A549 (cell line): ENCODE measurements around the gene CAPN14. TPM values are rescaled to one million over a fixed set of nuclear protein-coding genes. Genes with fewer than 3 reads are reported as not detected.
A peak's percentile ranks its signal among the peaks of the same experiment; 100 is the strongest.

Experiments used
- ATAC-seq, 2 experiments: fragments of 200-7000 bp in 1 of 2; fragments of >200 bp in 1 of 2; cut with Nextera tagmentation in 1 of 2; cut with Tn5 transposase in 1 of 2; 3 replicates each; pipeline versions ENCODE4 v1.8.0 to v1.9.1; 2018 to 2020; ENCODE audit warnings: mild to moderate bottlenecking in 1 of 2, moderate library complexity in 1 of 2
- CTCF ChIA-PET: fragments of 300-600 bp; sonication (Branson Sonifier 250); formaldehyde crosslinking; extraction: SDS; loops from one replicate; lab custom pipeline; 2021; ENCODE audit warnings: antibody characterized with exemption, inconsistent platforms; lab: Yijun Ruan, JAX
- POLR2A ChIA-PET: fragments of 350-600 bp; formaldehyde crosslinking; extraction: SDS; loops from one replicate; lab custom pipeline; 2021; ENCODE audit warnings: antibody characterized with exemption, inconsistent platforms; lab: Yijun Ruan, JAX
- DNase-seq, 2 experiments: peaks; one replicate each; pipeline versions ENCODE4 v3.0.0 to v3.0.0-alpha.2; 2011 to 2016; ENCODE audit warnings: low read depth in 1 of 2, low spot score in 1 of 2
- FAIRE-seq: peaks from 2 replicates; lab custom pipeline; 2011; peaks lifted over from hg19 to GRCh38; lab: Jason Lieb, UNC
- H3K27ac ChIP-seq, 2 experiments: fragments of >200 bp; sonication (Bioruptor Twin); formaldehyde crosslinking; 3 replicates each; pipeline ENCODE4 v1.5.1; 2016 to 2017
- H3K4me1 ChIP-seq: fragments of >200 bp; sonication (Bioruptor Twin); formaldehyde crosslinking; 3 replicates; pipeline ENCODE4 v1.6.1; 2016
- H3K4me2 ChIP-seq: fragments of >200 bp; sonication (Bioruptor Twin); formaldehyde crosslinking; 3 replicates; pipeline ENCODE4 v1.6.1; 2016
- H3K4me3 ChIP-seq: fragments of >200 bp; sonication (Bioruptor Twin); formaldehyde crosslinking; 3 replicates; pipeline ENCODE4 v1.5.1; 2016
- H3K9me3 ChIP-seq: fragments of >200 bp; sonication (Bioruptor Twin); formaldehyde crosslinking; 3 replicates; pipeline ENCODE4 v1.6.1; 2016
- BCL3 ChIP-seq: fragments of >200 bp; sonication (Bioruptor Twin); formaldehyde crosslinking; IDR thresholded peaks from 3 replicates; pipeline ENCODE4 v1.6.1; 2016
- BHLHE40 ChIP-seq: IDR thresholded peaks from 2 replicates; pipeline ENCODE4 v1.6.1; 2012; ENCODE audit warnings: low read depth, low read length, inconsistent platforms
- CHD4 ChIP-seq: fragments of 200-600 bp; sonication (generic); IDR thresholded peaks from 2 replicates; pipeline ENCODE4 v1.6.1; 2016; ENCODE audit warnings: antibody characterized with exemption, mild to moderate bottlenecking, borderline replicate concordance
- EHF ChIP-seq: fragments of 250-450 bp; sonication (Bioruptor Pico); IDR thresholded peaks from 2 replicates; pipeline ENCODE4 v1.5.0; 2020; ENCODE audit warnings: mild to moderate bottlenecking
- EHMT2 ChIP-seq: fragments of 200-600 bp; sonication (generic); IDR thresholded peaks from 2 replicates; pipeline ENCODE4 v1.6.1; 2016; ENCODE audit warnings: antibody characterized with exemption, low read depth, mild to moderate bottlenecking, moderate library complexity
- EP300 ChIP-seq, 2 experiments: fragments of >200 bp; sonication (Bioruptor Twin); formaldehyde crosslinking; IDR thresholded peaks; 2 replicates in 1 of 2; 3 replicates in 1 of 2; pipeline ENCODE4 v1.6.1; 2016 to 2017
- FOXS1 ChIP-seq: fragments of 250-450 bp; sonication (Bioruptor Pico); IDR thresholded peaks from 2 replicates; pipeline ENCODE4 v1.5.0; 2020; ENCODE audit warnings: mild to moderate bottlenecking, moderate library complexity
- HMGXB4 ChIP-seq: fragments of 250-450 bp; sonication (Bioruptor Pico); IDR thresholded peaks from 2 replicates; pipeline ENCODE4 v1.5.0; 2021; ENCODE audit warnings: mild to moderate bottlenecking, moderate library complexity, borderline replicate concordance
- JUNB ChIP-seq: fragments of >200 bp; sonication (Bioruptor Twin); formaldehyde crosslinking; IDR thresholded peaks from 2 replicates; pipeline ENCODE4 v1.6.1; 2016
- MAFK ChIP-seq: fragments of 450-650 bp; IDR thresholded peaks from 2 replicates; pipeline ENCODE4 v1.6.1; 2014; ENCODE audit not compliant: partially characterized antibody
- MYC ChIP-seq: IDR thresholded peaks from 2 replicates; pipeline ENCODE4 v1.6.1; 2012; ENCODE audit warnings: mild to moderate bottlenecking, inconsistent platforms, low read length, improper control_type of control experiment, borderline replicate concordance
- NPAS2 ChIP-seq: fragments of 250-450 bp; sonication (Bioruptor Pico); IDR thresholded peaks from 2 replicates; pipeline ENCODE4 v1.8.0; 2022; ENCODE audit warnings: mild to moderate bottlenecking, moderate library complexity, borderline replicate concordance
- NR3C1 ChIP-seq: fragments of >200 bp; sonication (Bioruptor Twin); formaldehyde crosslinking; IDR thresholded peaks from 3 replicates; pipeline ENCODE4 v1.6.1; 2017
- PHF8 ChIP-seq: fragments of 200-600 bp; sonication (generic); IDR thresholded peaks from 2 replicates; pipeline ENCODE4 v1.6.1; 2016; ENCODE audit warnings: low read depth, mild to moderate bottlenecking, antibody characterized with exemption, moderate library complexity, borderline replicate concordance
- POLR2AphosphoS2 ChIP-seq: conservative IDR thresholded peaks from 2 replicates; pipeline ENCODE4 v1.6.1; 2012; ENCODE audit warnings: low read length, improper control_type of control experiment, inconsistent platforms
- RCOR1 ChIP-seq: fragments of 150-350 bp; IDR thresholded peaks from 2 replicates; pipeline ENCODE4 v1.6.1; 2014; ENCODE audit warnings: antibody characterized with exemption, low read length, low read depth
- RNF2 ChIP-seq: fragments of 200-600 bp; sonication (generic); IDR thresholded peaks from 2 replicates; pipeline ENCODE4 v1.6.1; 2016; ENCODE audit warnings: low read depth, mild to moderate bottlenecking, antibody characterized with exemption, moderate library complexity, borderline replicate concordance
- SREBF2 ChIP-seq: fragments of 450-650 bp; IDR thresholded peaks from 2 replicates; pipeline ENCODE4 v1.6.1; 2014; ENCODE audit warnings: mild to moderate bottlenecking, moderate library complexity
- TFCP2L1 ChIP-seq: fragments of 250-450 bp; sonication (Bioruptor Pico); IDR thresholded peaks from 2 replicates; pipeline ENCODE4 v1.5.0; 2021; ENCODE audit warnings: mild to moderate bottlenecking
- ZNF302 ChIP-seq: fragments of 250-450 bp; sonication (Bioruptor Pico); IDR thresholded peaks from 2 replicates; pipeline ENCODE4 v1.9.0; 2021; ENCODE audit warnings: inconsistent platforms, mild to moderate bottlenecking, moderate library complexity
- WGBS: methylation state at CpG from one replicate; pipeline ENCODE4 v1.1.6; 2017; ENCODE audit errors: missing lambda C conversion rate; 5-methylcytosine and 5-hydroxymethylcytosine counted together
- polyA plus RNA-seq, 4 experiments: library from polyadenylated mRNA; depleted of rRNA in 3 of 4; stranded (reverse); fragments of >200 nt; fragmentation: RNase III in 1 of 4; extraction: RNeasy Plus Mini Kit Qiagen cat#74134 plus additional on column Dnase treatment in 1 of 4; gene quantifications; 2 replicates in 3 of 4; 3 replicates in 1 of 4; pipeline ENCODE4 v1.2.3, GENCODE V29; 2011 to 2017
- TF ChIP-seq, protein P1 (sequence below): IDR thresholded peaks from 2 replicates; pipeline ENCODE4 v1.6.1; 2012

The CAPN14 gene
- polyA plus RNA-seq, 2 of the 4 experiments (the other 2 are of a cell fraction): 0.04 to 0.06 TPM

DNA sequence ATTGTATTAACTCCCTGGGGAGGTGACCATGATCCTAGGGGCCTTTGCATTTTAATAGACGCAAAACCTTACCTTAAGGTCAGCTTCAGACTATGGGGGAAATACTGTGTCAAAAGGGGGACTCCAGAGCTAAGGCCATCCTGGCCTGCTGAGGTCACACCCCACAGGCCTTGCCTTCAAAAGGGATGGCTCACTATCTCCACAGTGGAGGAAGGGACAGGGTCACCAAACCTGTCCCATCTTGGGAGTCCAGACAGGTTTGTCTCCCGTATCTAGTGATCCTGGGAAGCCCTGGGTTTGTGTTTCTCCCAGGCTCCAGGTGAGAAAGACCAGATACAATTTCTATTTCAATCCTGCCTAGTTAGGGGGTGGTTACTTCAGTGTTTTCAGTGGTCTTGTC, 24.9 kb downstream of the CAPN14 start (continued):
- no peak for TF ChIP-seq BCL3
- TF ChIP-seq ZNF302 (CRISPR knock-in tag): no peak
- no peak for TF ChIP-seq NPAS2
- TF ChIP-seq RCOR1: no peak
- TF ChIP-seq, all 56 proteins: peak for 0

GRCh38 chr2:31191931-31192330, 25.4 kb downstream of the CAPN14 start:
- DNase-seq (no peak), ATAC-seq (no peak)
- POLR2A ChIA-PET: interaction anchor here (0.6 kb wide), 1 partner anchor 411 kb away, joined by 4 read pairs; no protein-coding TSS in a partner anchor
- CTCF ChIA-PET: interaction anchor here (0.8 kb wide), 1 partner anchor 22 kb away, joined by 3 read pairs; no protein-coding TSS in a partner anchor
- 56% methylated on average over 11 of the region's 11 CpGs for whole genome bisulfite sequencing
- no peak overlapping the region for H3K4me2 ChIP-seq
- TF ChIP-seq JUNB: no peak
- TF ChIP-seq PHF8: no peak
- no peak for TF ChIP-seq MYC
- no peak for TF ChIP-seq HMGXB4 (CRISPR knock-in tag)
- TF ChIP-seq, protein P1, sequence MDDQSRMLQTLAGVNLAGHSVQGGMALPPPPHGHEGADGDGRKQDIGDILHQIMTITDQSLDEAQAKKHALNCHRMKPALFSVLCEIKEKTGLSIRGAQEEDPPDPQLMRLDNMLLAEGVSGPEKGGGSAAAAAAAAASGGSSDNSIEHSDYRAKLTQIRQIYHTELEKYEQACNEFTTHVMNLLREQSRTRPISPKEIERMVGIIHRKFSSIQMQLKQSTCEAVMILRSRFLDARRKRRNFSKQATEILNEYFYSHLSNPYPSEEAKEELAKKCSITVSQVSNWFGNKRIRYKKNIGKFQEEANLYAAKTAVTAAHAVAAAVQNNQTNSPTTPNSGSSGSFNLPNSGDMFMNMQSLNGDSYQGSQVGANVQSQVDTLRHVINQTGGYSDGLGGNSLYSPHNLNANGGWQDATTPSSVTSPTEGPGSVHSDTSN: no peak
- TF ChIP-seq EHMT2: no peak
- no peak for TF ChIP-seq POLR2AphosphoS2
- TF ChIP-seq BHLHE40: no peak
- no peak for TF ChIP-seq FOXS1
- TF ChIP-seq EHF (CRISPR knock-in tag): no peak
- no peak for TF ChIP-seq EP300 (IDR thresholded peaks at IDR 0.05)
- TF ChIP-seq TFCP2L1 (CRISPR knock-in tag): no peak
- no peak for TF ChIP-seq NPAS2
- TF ChIP-seq RNF2: no peak
- TF ChIP-seq CHD4: no peak
- no peak for TF ChIP-seq SREBF2
- TF ChIP-seq, all 56 proteins: peak for 0
- Histone ChIP-seq H3K4me1 (no peaks in the 10 kb centered on the region), H3K27ac (no peak overlapping the region), H3K4me3 (no peak overlapping the region), H3K9me3 (no peaks in the 10 kb centered on the region)
- no peak for FAIRE-seq

GRCh38 chr2:31190188-31190587, 27.1 kb downstream of the CAPN14 start:
- H3K9me3 ChIP-seq: no peaks in the 10 kb centered on the region
- ChIA-PET CTCF (interaction anchor here (0.8 to 1.3 kb wide), 3 partner anchors 11 to 224 kb away, joined by 4 read pairs; partner anchors contain the start of gene XDH), POLR2A (no interaction called here)
- TF ChIP-seq RNF2: no peak
- TF ChIP-seq MAFK: peak; percentile 62
- no peak for TF ChIP-seq NR3C1
- H3K4me1 ChIP-seq: no peaks in the 10 kb centered on the region
- no peak for ATAC-seq
- H3K4me2 ChIP-seq: no peak overlapping the region
- no peak for DNase-seq
- 30% methylated on average over 1 of the region's 1 CpG for WGBS
- FAIRE-seq: no peak
- H3K27ac ChIP-seq: no peak overlapping the region
- no peak overlapping the region for H3K4me3 ChIP-seq
